CD4-positive, alpha-beta T cell (primary cell): Measurements from ENCODE around the gene KCNMB2. TPM values are rescaled to one million over a fixed set of nuclear protein-coding genes. Genes with fewer than 3 reads are reported as not detected.

Source experiments
- ATAC-seq: fragments of 200-7000 bp; cut with Tn5 transposase; one replicate; pipeline ENCODE4 v1.10.0; 2022; ENCODE audit warnings: mild to moderate bottlenecking; ENCODE audit not compliant: poor library complexity
- CTCF ChIA-PET: fragments of 350-600 bp; sonication (Branson Sonifier 250); formaldehyde crosslinking; loops from one replicate; lab custom pipeline; 2021; ENCODE audit warnings: antibody characterized with exemption, inconsistent platforms; lab: Charles Lee
- POLR2A ChIA-PET: fragments of 350-600 bp; sonication (Branson Sonifier 250); formaldehyde crosslinking; loops from one replicate; lab custom pipeline; 2021; ENCODE audit warnings: antibody characterized with exemption, inconsistent platforms; lab: Charles Lee
- DNase-seq, 14 experiments: peaks; one replicate each; pipeline ENCODE4 v3.0.0-alpha.2; 2013 to 2020; ENCODE audit warnings: mixed read lengths in 2 of 14
- H3K27ac ChIP-seq, 2 donors: one replicate each; pipeline versions ENCODE4 v1.5.1 to v1.7.0; 2013; ENCODE audit warnings: low read length in 2 of 2, low read depth in 1 of 2, mild to moderate bottlenecking in 1 of 2
- H3K27me3 ChIP-seq, 2 experiments: 1 replicate in 1 of 2; 2 replicates in 1 of 2; pipeline versions ENCODE4 v1.6.1 to v1.7.0; 2013; ENCODE audit warnings: low read length in 2 of 2, control low read depth in 1 of 2, mild to moderate bottlenecking in 1 of 2, moderate library complexity in 1 of 2; ENCODE audit not compliant: insufficient read depth in 2 of 2, control insufficient read depth in 1 of 2
- H3K36me3 ChIP-seq: one replicate; pipeline ENCODE4 v1.6.1; 2013; ENCODE audit warnings: low read length, control low read depth; ENCODE audit not compliant: insufficient read depth
- H3K4me1 ChIP-seq: one replicate; pipeline ENCODE4 v1.6.1; 2013; ENCODE audit warnings: low read length, control low read depth; ENCODE audit not compliant: insufficient read depth
- H3K4me3 ChIP-seq: one replicate; pipeline ENCODE4 v1.5.1; 2013; ENCODE audit warnings: mild to moderate bottlenecking, low read length, moderate library complexity
- H3K9me3 ChIP-seq, 2 experiments: 1 replicate in 1 of 2; 2 replicates in 1 of 2; pipeline versions ENCODE4 v1.6.1 to v1.7.0; 2013; ENCODE audit warnings: low read length in 2 of 2, mild to moderate bottlenecking in 2 of 2, control low read depth in 1 of 2, moderate library complexity in 1 of 2; ENCODE audit not compliant: control insufficient read depth in 1 of 2, insufficient read depth in 1 of 2
- H3K27ac Mint-ChIP-seq: one replicate; pipeline ENCODE4 v1.8.0; 2020; ENCODE audit warnings: mixed read lengths
- H3K27me3 Mint-ChIP-seq: one replicate; pipeline ENCODE4 v1.8.0; 2021; ENCODE audit warnings: mixed read lengths
- H3K36me3 Mint-ChIP-seq: one replicate; pipeline ENCODE4 v1.8.0; 2021; ENCODE audit warnings: low read depth, mixed read lengths
- H3K4me1 Mint-ChIP-seq: one replicate; pipeline ENCODE4 v1.8.0; 2021; ENCODE audit warnings: low read depth, mixed read lengths
- H3K4me3 Mint-ChIP-seq: one replicate; pipeline ENCODE4 v1.8.0; 2020; ENCODE audit warnings: mild to moderate bottlenecking, mixed read lengths
- H3K9me3 Mint-ChIP-seq: one replicate; pipeline ENCODE4 v1.8.0; 2020; ENCODE audit warnings: mixed read lengths
- intact Hi-C, 2 experiments: fragments of 100-400 bp; cut with DNase I in 1 of 2; cut with micrococcal nuclease in 1 of 2; formaldehyde crosslinking; loops; one replicate each; pipeline versions ENCODE4 v1.15.1 to v1.9.0; 2023 to 2025; cut with DNase I, micrococcal nuclease
- total RNA-seq, 174 experiments: library from RNA in 2 of 174; stranded (reverse) in 2 of 174; gene quantifications; one replicate each; pipeline ENCODE4 v1.2.3 and lab custom pipeline; 2021 to 2026
- TF ChIP-seq, protein P1 (sequence below): fragments of 200-600 bp; IDR thresholded peaks from one replicate; pipeline ENCODE4 v1.8.0; 2022; ENCODE audit warnings: antibody characterized with exemption, mild to moderate bottlenecking

The KCNMB2 gene
- total RNA-seq, 2 experiments from 2014 or later = not detected

DNA sequence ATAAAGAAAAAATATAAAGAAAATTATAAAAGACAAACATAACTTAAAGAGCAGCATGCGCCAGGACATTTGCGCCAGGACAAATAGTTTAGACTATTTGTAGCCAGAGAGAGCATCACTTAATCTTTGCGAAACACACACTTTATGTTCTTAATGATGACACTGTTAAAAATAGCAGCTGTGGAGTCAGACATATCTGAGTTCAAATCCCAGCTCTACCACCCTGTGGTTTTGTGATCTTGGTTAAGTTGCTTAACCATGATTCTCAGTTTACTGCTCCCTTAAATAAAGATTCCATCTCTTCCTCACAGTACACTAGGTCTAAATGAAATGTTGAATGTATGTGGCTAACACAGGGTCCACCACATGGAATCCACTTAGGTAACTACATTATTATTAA is 31.4 kb downstream of the KCNMB2 start:
- Histone ChIP-seq H3K27me3 (no peaks in the 10 kb centered on the region), H3K4me3 (no peak overlapping the region), H3K36me3 (no peaks in the 10 kb centered on the region), H3K9me3 (no peaks in the 10 kb centered on the region), H3K4me1 (no peaks in the 10 kb centered on the region), H3K27ac (no peak overlapping the region)
- H3K9me3 Mint-ChIP-seq = no peaks in the 10 kb centered on the region
- H3K27ac Mint-ChIP-seq = no peak overlapping the region
- no peak for ATAC-seq
- no peaks in the 10 kb centered on the region for H3K4me1 Mint-ChIP-seq
- POLR2A ChIA-PET = no interaction called here
- peaks cover 7% of the 10 kb centered on the region for H3K27me3 Mint-ChIP-seq
- no peaks in the 10 kb centered on the region for H3K36me3 Mint-ChIP-seq
- CTCF ChIA-PET = no interaction called here
- DNase-seq = no peak
- no peak overlapping the region for H3K4me3 Mint-ChIP-seq
- TF ChIP-seq, protein P1, sequence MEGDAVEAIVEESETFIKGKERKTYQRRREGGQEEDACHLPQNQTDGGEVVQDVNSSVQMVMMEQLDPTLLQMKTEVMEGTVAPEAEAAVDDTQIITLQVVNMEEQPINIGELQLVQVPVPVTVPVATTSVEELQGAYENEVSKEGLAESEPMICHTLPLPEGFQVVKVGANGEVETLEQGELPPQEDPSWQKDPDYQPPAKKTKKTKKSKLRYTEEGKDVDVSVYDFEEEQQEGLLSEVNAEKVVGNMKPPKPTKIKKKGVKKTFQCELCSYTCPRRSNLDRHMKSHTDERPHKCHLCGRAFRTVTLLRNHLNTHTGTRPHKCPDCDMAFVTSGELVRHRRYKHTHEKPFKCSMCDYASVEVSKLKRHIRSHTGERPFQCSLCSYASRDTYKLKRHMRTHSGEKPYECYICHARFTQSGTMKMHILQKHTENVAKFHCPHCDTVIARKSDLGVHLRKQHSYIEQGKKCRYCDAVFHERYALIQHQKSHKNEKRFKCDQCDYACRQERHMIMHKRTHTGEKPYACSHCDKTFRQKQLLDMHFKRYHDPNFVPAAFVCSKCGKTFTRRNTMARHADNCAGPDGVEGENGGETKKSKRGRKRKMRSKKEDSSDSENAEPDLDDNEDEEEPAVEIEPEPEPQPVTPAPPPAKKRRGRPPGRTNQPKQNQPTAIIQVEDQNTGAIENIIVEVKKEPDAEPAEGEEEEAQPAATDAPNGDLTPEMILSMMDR = no peak
- intact Hi-C loops = no loop called here

DNA sequence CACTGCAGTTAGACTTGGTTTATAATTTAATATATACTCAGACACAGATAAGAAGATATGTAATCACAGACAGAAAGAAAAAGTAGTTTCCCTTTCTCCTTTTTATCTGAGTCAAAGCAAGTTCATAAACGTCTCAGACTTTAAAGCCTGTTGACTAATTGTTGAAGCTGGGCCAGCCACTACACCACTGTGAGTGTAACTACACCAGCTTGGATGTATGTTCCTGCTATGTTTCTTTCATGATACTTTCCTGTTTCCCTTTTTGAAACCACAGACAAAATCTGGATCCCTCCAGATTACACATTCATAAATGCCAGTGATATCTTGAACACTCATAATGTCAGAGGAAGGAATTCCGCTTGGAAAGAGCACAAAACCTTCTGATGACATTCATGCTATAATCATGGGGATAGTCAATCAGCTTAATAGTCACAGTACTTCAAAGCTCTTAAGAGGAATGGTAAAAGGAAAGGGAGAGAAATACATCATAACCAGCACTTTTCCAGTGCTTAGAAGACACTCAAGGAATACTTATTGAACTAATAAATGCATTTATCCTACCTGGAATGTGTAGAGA is 32.0 kb downstream of the KCNMB2 start:
- POLR2A ChIA-PET = no interaction called here

DNA sequence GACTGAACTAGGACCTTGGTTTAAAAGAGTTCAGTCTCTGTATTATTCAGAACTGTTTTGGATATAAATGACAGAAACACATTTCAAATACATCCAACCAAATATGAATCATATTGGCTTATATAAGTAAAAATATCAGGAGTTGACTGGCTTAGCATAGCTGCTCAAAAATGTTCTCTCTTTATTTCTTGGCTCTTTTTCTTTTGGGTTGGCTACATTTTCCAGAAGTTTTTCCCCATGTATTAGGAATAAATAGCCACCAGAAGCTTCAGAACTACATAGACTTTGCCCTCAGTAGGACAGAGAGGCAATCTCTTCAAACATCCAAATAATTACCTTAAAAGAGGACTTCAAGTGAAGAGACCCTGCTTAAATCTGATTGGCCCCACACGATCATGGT is 32.7 kb downstream of the KCNMB2 start:
- no peaks in the 10 kb centered on the region for H3K9me3 Mint-ChIP-seq
- no peaks in the 10 kb centered on the region for H3K4me1 Mint-ChIP-seq
- Histone ChIP-seq H3K27me3 (no peaks in the 10 kb centered on the region), H3K9me3 (no peaks in the 10 kb centered on the region), H3K36me3 (no peaks in the 10 kb centered on the region), H3K27ac (no peak overlapping the region), H3K4me1 (no peaks in the 10 kb centered on the region), H3K4me3 (no peak overlapping the region)
- CTCF ChIA-PET = no interaction called here
- H3K27ac Mint-ChIP-seq = no peak overlapping the region
- H3K36me3 Mint-ChIP-seq = no peaks in the 10 kb centered on the region
- TF ChIP-seq, protein P1 = no peak
- intact Hi-C loops = no loop called here
- POLR2A ChIA-PET = no interaction called here
- H3K27me3 Mint-ChIP-seq = peaks cover 12% of the 10 kb centered on the region
- ATAC-seq (no peak), DNase-seq (no peak)
- H3K4me3 Mint-ChIP-seq = no peak overlapping the region

More for the DNA sequence above, 32.0 kb downstream of the KCNMB2 start:
- ATAC-seq (no peak), DNase-seq (no peak)
- no peaks in the 10 kb centered on the region for H3K9me3 Mint-ChIP-seq
- H3K27me3 ChIP-seq = no peaks in the 10 kb centered on the region
- CTCF ChIA-PET = no interaction called here
- H3K9me3 ChIP-seq = no peaks in the 10 kb centered on the region
- TF ChIP-seq, protein P1 = no peak
- no peaks in the 10 kb centered on the region for H3K4me1 Mint-ChIP-seq
- H3K36me3 Mint-ChIP-seq = no peaks in the 10 kb centered on the region
- no peak overlapping the region for H3K27ac ChIP-seq
- H3K27ac Mint-ChIP-seq = no peak overlapping the region
- H3K4me1 ChIP-seq = no peaks in the 10 kb centered on the region
- H3K27me3 Mint-ChIP-seq = peaks cover 9% of the 10 kb centered on the region
- intact Hi-C loops = no loop called here
- no peak overlapping the region for H3K4me3 ChIP-seq
- no peak overlapping the region for H3K4me3 Mint-ChIP-seq
- H3K36me3 ChIP-seq = no peaks in the 10 kb centered on the region
